Uterine smooth muscle cell (primary cell): ENCODE data around the gene ZNF99. TPM values are rescaled to one million over a fixed set of nuclear protein-coding genes. Genes with fewer than 3 reads are reported as not detected.

Experiments
- total RNA-seq: library from RNA; depleted of rRNA; stranded (reverse); fragments of >200 nt; gene quantifications from 2 replicates; pipeline ENCODE4 v1.2.3, GENCODE V29; 2014

ZNF99 gene
- under 0.01 TPM in 1 of 2 replicates, not detected in the other for total RNA-seq

GRCh38 chr19:22783651-22784410 is at the start of gene ZNF99:
ZNF99 (minus strand) TSS chr19:22784151; CDS start chr19:22784016, 135 bp downstream.

GRCh38 chr19:22832031-22832762 is 48.2 kb upstream of the ZNF99 start, which contains the start of gene ZNF723:
ZNF723 (plus strand) TSS chr19:22832291; CDS start chr19:22832380, 89 bp downstream.

Other genes starting within 250 kb of the ZNF99 start
- 0.25 and 0.66 TPM in 2 replicates for gene ZNF492, start 149.8 kb downstream of the ZNF99 start, total RNA-seq
- under 0.01 TPM in 1 of 2 replicates, not detected in the other for gene ZNF723, start 48.1 kb upstream of the ZNF99 start, total RNA-seq
- gene ZNF728, start 219.0 kb upstream of the ZNF99 start, total RNA-seq: 0.12 TPM in 1 of 2 replicates, not detected in the other